Calu3 (cell line): ENCODE measurements around the gene VPS39. TPM values are rescaled to one million over a fixed set of nuclear protein-coding genes. Genes with fewer than 3 reads are reported as not detected.

Experiments used
- BruUV-seq: library from RNA; stranded (reverse); fragments of 400-500 nt; replicated peaks from 2 replicates; lab custom pipeline; 2021; lab: Mats Ljungman, UMichigan
- CTCF ChIA-PET: fragments of 300-600 bp; sonication (Branson Sonifier 250); formaldehyde crosslinking; loops from one replicate; lab custom pipeline; 2022; ENCODE audit warnings: antibody characterized with exemption; lab: Charles Lee
- DNase-seq: peaks from one replicate; pipeline ENCODE4 v3.0.0; 2022
- H3K27ac Mint-ChIP-seq: one replicate; pipeline ENCODE4 v1.8.0; 2022; ENCODE audit warnings: mixed read lengths; ENCODE audit not compliant: unreplicated experiment
- H3K27me3 Mint-ChIP-seq: one replicate; pipeline ENCODE4 v1.8.0; 2022; ENCODE audit warnings: mixed read lengths; ENCODE audit not compliant: unreplicated experiment
- H3K36me3 Mint-ChIP-seq: one replicate; pipeline ENCODE4 v1.8.0; 2022; ENCODE audit warnings: mild to moderate bottlenecking, moderate library complexity, mixed read lengths; ENCODE audit not compliant: insufficient read depth, unreplicated experiment
- H3K4me1 Mint-ChIP-seq: one replicate; pipeline ENCODE4 v1.8.0; 2022; ENCODE audit warnings: mild to moderate bottlenecking, low read depth, mixed read lengths; ENCODE audit not compliant: unreplicated experiment
- H3K4me3 Mint-ChIP-seq: one replicate; pipeline ENCODE4 v1.8.0; 2022; ENCODE audit warnings: mild to moderate bottlenecking, low read depth, moderate library complexity, mixed read lengths; ENCODE audit not compliant: unreplicated experiment
- H3K9me3 Mint-ChIP-seq: one replicate; pipeline ENCODE4 v1.8.0; 2022; ENCODE audit warnings: low read depth, mixed read lengths; ENCODE audit not compliant: unreplicated experiment
- intact Hi-C: fragments of 100-400 bp; cut with micrococcal nuclease; formaldehyde crosslinking; loops from one replicate; pipeline ENCODE4 v1.10.0; 2022; ENCODE audit not compliant: unreplicated experiment
- total RNA-seq: library from RNA; stranded (reverse); gene quantifications from 2 replicates; pipeline ENCODE4 v1.2.3, GENCODE V29; 2022
- TF ChIP-seq, protein P1 (sequence below): fragments of 200-600 bp; IDR thresholded peaks from one replicate; pipeline ENCODE4 v1.8.0; 2022; ENCODE audit warnings: antibody characterized with exemption; ENCODE audit not compliant: unreplicated experiment

VPS39 gene
- total RNA-seq, 1 experiment from 2014 or later = 34.6 TPM

DNA sequence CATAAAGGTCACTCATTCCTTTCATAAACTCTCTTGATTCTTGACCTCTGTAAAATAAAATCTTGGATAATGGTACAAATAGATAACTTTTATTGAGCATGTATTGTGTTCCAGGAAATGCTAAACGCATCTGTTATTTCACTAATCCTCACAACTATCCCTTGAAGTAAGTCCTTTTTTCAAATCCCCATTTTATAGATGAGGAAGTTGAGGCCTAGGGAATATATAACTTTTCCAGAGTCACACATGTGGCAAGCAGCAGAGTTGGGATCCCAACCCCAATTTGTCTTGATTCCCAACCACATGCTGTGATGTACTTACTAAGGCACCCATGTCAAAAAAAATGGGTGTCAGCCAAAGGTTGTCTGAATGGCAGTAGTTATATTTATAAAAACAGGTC is 6.3 kb downstream of the VPS39 start:
- Mint-ChIP-seq H3K27ac (no peak overlapping the region), H3K9me3 (no peaks in the 10 kb centered on the region), H3K4me3 (no peak overlapping the region), H3K27me3 (no peaks in the 10 kb centered on the region), H3K36me3 (no peaks in the 10 kb centered on the region), H3K4me1 (peaks cover 16% of the 10 kb centered on the region)
- no TSS peak for BruUV-seq
- DNase-seq = no peak
- TF ChIP-seq, protein P1, sequence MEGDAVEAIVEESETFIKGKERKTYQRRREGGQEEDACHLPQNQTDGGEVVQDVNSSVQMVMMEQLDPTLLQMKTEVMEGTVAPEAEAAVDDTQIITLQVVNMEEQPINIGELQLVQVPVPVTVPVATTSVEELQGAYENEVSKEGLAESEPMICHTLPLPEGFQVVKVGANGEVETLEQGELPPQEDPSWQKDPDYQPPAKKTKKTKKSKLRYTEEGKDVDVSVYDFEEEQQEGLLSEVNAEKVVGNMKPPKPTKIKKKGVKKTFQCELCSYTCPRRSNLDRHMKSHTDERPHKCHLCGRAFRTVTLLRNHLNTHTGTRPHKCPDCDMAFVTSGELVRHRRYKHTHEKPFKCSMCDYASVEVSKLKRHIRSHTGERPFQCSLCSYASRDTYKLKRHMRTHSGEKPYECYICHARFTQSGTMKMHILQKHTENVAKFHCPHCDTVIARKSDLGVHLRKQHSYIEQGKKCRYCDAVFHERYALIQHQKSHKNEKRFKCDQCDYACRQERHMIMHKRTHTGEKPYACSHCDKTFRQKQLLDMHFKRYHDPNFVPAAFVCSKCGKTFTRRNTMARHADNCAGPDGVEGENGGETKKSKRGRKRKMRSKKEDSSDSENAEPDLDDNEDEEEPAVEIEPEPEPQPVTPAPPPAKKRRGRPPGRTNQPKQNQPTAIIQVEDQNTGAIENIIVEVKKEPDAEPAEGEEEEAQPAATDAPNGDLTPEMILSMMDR = no peak
- CTCF ChIA-PET = no interaction called here
- intact Hi-C loops = no loop called here

DNA sequence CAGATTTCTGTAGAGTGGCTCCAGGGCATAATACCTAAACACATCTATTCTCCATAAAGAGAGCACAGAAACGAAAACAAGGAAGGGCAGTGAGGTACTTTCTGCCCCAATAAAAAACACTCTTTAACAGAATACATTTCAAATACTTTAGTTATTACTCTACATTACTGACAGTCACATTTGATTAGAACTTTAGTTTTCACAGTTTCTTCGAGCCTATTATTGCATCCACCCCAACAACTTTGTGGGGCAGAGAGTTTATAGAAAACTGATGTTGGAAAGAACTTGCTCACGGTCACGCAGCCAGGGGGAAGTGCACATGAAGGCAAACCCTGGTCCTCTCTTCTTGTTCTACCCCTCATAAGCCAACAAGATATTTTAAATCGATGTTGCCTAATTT is 9.0 kb downstream of the VPS39 start:
- no peaks in the 10 kb centered on the region for H3K9me3 Mint-ChIP-seq

DNA sequence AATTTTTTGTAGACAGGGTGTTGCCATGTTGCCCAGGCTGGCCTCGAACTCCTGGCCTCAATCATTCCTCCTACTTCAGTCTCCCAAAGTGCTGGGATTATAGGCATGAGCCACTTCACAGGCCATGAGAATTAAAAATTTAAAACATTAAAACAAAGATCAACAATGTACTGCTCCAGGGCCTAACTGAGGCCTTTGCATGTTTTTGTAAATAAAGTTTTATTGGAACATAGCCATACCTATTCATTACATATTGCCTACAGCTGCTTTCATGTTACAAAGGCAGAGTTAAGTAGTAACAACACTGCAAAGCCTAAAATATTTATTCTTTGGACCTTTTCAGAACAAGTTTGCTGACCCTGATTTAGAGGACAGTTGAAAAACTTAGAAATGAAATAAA is 9.6 kb downstream of the VPS39 start:
- BruUV-seq = no TSS peak
- intact Hi-C loops = no loop called here
- Mint-ChIP-seq H3K27ac (no peak overlapping the region), H3K4me1 (no peaks in the 10 kb centered on the region), H3K27me3 (no peaks in the 10 kb centered on the region), H3K9me3 (no peaks in the 10 kb centered on the region), H3K36me3 (no peaks in the 10 kb centered on the region), H3K4me3 (no peak overlapping the region)
- CTCF ChIA-PET = no interaction called here
- TF ChIP-seq, protein P1 = no peak
- DNase-seq = no peak

More for the DNA sequence above, 9.0 kb downstream of the VPS39 start:
- CTCF ChIA-PET = no interaction called here
- no TSS peak for BruUV-seq
- no peaks in the 10 kb centered on the region for H3K36me3 Mint-ChIP-seq
- intact Hi-C loops = no loop called here
- DNase-seq = no peak
- H3K27ac Mint-ChIP-seq = no peak overlapping the region
- TF ChIP-seq, protein P1 = no peak
- H3K27me3 Mint-ChIP-seq = no peaks in the 10 kb centered on the region
- H3K4me3 Mint-ChIP-seq = no peak overlapping the region
- no peaks in the 10 kb centered on the region for H3K4me1 Mint-ChIP-seq

DNA sequence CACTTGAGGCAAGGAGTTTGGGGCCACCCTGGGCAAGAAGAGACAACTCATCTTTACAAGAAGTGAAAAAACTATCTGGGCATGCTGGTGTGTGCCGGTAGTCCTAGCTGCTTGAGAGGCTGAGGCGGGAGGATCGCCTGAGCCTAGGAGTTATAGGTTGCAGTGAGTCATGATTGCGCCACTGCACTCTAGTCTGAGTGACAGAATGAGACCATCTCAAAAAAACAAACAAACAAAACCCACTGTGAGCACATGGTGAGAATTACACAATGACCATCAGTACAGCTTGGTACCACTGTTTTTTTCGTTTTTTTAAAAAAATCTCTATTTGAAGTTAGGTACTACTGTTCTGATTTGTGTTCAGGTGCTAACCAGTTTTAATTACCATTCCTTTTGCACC is 13.6 kb downstream of the VPS39 start:
- Mint-ChIP-seq H3K4me3 (no peak overlapping the region), H3K27ac (no peak overlapping the region), H3K4me1 (no peaks in the 10 kb centered on the region), H3K36me3 (peaks cover 7% of the 10 kb centered on the region), H3K9me3 (no peaks in the 10 kb centered on the region), H3K27me3 (no peaks in the 10 kb centered on the region)
- CTCF ChIA-PET = no interaction called here
- DNase-seq = no peak
- BruUV-seq = no TSS peak
- TF ChIP-seq, protein P1 = no peak
- intact Hi-C loops = no loop called here
